GM18505 (cell line): ENCODE data around the gene FZD7.

Source experiments
- ATAC-seq: cut with Tn5 transposase; IDR thresholded peaks from one replicate; pipeline ENCODE4 v1.9.1; 2021; ENCODE audit not compliant: unreplicated experiment
- POLR2A ChIP-seq: IDR thresholded peaks from 4 replicates; pipeline ENCODE4 v1.6.1; 2011; ENCODE audit warnings: borderline replicate concordance; ENCODE audit not compliant: insufficient read depth, insufficient read length; ENCODE audit errors: extremely low read depth

Gene FZD7

GRCh38 chr2:202019689-202020450 is 13.8 kb upstream of the FZD7 start:
- TF ChIP-seq POLR2A, result no peak
- no peak for ATAC-seq

DNA sequence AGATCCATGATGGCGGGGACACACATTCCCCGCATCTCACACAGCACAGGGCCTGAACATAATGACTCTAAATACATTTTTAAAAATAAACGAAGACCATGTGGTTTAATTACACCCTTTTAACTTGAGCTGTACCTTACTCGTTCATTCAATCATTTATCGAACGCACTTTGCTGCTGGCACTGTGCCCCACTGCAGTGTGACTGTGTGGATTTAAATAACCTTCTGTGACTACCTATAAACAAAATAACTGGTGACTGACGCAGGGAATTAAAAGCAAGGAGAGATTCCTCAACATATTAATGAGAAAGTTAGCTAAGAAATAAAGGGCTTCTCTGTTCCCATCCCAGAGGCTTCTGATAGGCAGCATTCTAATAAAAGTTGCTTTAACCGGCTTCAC is 10.9 kb upstream of the FZD7 start:
- no peak for ATAC-seq
- TF ChIP-seq POLR2A, result no peak

DNA sequence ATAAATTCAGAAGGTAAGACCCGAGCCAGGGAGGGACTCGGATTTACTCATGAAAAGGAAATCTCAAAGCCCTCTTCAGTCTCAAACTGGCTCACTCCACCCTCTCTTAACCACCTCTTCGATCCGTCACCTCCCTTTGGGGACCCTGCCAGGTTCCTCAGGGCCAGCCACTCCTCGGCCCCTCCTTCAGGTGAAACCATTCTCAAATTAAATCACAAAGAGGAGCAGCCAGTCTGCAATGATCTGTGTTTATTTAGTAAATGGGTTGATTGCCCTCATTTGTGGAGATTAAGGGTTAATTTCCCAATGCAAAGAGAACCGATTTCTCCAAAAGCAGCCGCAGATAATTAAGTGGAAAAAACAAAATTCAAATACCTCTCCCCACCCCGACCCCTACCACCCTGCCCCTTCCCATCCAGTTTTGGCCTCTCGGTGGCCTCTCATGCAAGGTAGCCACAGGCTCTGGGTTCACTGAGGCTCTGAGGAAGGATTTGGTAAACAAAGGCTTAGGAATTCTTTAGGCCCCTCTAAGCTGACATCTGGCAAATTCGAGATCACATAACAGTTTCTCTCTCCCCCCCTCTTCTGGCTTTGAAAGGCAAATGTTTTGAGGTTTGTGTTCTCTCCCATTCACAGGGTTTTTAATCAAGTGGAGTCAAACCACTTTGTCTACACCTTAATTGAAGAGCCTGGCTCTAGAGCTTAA is 10.3 kb upstream of the FZD7 start:
- ATAC-seq, result no peak

GRCh38 chr2:202023904-202024266 is 9.8 kb upstream of the FZD7 start:
- TF ChIP-seq POLR2A, result no peak
- ATAC-seq, result no peak

More for the DNA sequence above, 10.3 kb upstream of the FZD7 start:
- TF ChIP-seq POLR2A, result no peak

DNA sequence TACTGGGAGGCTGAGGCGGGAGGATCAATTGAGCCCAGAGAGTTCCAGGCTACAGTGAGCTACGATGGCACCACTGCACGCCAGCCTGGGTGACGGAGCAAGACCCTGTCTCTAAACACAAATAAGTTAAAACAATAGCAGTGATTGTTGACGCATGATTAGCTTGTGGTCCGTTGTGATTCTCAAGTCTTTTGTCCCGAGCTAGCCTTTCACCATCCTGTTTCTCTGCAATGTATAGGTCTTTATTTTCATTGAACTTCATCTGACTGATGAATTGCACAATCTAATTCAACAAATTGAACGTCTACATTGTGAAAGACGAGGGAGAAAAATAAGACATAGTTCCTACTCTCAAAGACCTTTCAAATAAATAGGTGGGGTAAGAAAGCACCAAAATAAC is 8.8 kb upstream of the FZD7 start:
- TF ChIP-seq POLR2A, result no peak
- ATAC-seq, result no peak

DNA sequence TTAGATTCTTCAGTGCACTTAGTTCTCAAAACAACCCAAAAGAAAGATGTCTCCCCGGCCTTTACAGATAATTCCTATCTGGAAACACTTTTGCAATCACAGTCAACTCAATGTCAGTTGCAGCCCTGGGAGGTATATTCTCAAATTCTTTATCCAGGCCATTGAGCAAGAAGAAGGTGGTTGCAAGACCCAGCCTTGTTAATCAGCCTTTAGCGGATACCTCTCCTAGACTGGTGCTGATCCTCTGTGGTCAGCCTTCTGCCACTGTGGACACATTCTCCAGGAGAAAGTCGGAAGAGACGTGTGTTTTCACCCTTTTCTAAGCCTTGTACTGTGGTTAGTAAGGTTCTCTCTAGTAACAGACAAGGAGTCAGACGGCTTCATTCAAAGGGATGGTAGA is 7.8 kb upstream of the FZD7 start:
- TF ChIP-seq POLR2A, result no peak
- ATAC-seq, result no peak

DNA sequence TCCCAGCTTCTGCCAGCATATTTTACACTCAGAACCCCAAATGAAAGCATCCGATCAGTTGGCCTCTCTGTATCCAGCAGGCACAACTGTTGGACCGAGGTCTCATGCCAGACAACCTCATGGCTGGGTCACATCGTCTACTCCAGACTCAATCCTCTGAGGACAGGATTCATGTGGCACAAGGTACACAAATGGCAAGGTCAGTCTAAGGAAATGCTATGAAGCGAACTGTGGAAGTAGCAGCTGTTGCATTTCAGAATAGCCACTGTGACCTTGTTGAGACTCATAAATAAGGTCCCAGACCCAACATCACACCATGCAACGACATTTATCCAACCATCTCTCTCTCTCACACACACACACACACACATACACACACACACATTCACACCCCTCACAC is 7.1 kb upstream of the FZD7 start:
- no peak for TF ChIP-seq POLR2A

DNA sequence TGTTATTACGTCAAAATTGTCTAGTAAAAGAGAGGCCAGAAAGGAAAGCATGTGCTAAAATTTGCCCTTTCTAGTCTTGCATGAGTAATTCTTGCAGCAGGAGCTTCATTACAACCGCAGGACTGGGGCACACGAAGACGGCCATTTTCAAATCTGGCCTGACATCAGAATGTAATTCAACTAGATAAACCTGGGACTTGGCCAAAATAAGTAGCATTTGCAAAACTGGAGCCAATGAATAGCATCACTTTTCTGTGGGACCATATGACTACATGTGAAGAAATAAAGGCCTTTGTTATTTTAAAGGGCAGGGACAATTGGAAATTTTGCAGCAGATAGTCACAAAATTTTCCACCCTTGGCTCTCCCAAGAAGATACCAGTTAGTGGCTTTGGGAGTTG is 3.0 kb upstream of the FZD7 start:
- no peak for TF ChIP-seq POLR2A
- ATAC-seq, result no peak

More for the DNA sequence above, 7.1 kb upstream of the FZD7 start:
- no peak for ATAC-seq

GRCh38 chr2:202031246-202031951 is 2.3 kb upstream of the FZD7 start:
- no peak for TF ChIP-seq POLR2A
- ATAC-seq, result no peak

GRCh38 chr2:202032846-202033316 is 774 bp upstream of the FZD7 start:
- TF ChIP-seq POLR2A, result no peak
- ATAC-seq, result no peak

DNA sequence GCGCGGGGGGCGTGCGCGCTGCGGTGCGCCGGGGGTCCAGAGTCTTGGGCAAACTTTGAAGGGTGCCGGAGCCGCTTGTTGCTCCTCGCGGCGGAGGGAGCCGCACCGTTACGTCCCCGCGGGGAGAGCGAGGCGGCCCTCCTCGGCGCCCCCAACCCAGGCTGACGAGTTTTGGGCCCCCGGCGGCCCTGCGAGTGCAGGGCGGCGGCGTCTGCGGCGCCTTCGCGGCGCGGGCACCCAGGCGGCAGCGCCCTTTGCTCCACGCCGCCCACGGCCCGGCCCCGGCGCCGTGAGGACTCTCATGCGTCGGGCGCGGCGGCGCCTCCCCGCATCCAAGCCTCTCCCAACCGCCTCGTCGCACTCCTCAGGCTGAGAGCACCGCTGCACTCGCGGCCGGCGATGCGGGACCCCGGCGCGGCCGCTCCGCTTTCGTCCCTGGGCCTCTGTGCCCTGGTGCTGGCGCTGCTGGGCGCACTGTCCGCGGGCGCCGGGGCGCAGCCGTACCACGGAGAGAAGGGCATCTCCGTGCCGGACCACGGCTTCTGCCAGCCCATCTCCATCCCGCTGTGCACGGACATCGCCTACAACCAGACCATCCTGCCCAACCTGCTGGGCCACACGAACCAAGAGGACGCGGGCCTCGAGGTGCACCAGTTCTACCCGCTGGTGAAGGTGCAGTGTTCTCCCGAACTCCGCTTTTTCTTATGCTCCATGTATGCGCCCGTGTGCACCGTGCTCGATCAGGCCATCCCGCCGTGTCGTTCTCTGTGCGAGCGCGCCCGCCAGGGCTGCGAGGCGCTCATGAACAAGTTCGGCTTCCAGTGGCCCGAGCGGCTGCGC is 814 bp downstream of the FZD7 start:
- TF ChIP-seq POLR2A, result no peak
- peak; percentile 18 for ATAC-seq

DNA sequence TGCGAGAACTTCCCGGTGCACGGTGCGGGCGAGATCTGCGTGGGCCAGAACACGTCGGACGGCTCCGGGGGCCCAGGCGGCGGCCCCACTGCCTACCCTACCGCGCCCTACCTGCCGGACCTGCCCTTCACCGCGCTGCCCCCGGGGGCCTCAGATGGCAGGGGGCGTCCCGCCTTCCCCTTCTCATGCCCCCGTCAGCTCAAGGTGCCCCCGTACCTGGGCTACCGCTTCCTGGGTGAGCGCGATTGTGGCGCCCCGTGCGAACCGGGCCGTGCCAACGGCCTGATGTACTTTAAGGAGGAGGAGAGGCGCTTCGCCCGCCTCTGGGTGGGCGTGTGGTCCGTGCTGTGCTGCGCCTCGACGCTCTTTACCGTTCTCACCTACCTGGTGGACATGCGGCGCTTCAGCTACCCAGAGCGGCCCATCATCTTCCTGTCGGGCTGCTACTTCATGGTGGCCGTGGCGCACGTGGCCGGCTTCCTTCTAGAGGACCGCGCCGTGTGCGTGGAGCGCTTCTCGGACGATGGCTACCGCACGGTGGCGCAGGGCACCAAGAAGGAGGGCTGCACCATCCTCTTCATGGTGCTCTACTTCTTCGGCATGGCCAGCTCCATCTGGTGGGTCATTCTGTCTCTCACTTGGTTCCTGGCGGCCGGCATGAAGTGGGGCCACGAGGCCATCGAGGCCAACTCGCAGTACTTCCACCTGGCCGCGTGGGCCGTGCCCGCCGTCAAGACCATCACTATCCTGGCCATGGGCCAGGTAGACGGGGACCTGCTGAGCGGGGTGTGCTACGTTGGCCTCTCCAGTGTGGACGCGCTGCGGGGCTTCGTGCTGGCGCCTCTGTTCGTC is 1.7 kb downstream of the FZD7 start:
- no peak for TF ChIP-seq POLR2A
- ATAC-seq, result no peak

GRCh38 chr2:202035941-202036372 is 2.3 kb downstream of the FZD7 start:
- no peak for ATAC-seq

DNA sequence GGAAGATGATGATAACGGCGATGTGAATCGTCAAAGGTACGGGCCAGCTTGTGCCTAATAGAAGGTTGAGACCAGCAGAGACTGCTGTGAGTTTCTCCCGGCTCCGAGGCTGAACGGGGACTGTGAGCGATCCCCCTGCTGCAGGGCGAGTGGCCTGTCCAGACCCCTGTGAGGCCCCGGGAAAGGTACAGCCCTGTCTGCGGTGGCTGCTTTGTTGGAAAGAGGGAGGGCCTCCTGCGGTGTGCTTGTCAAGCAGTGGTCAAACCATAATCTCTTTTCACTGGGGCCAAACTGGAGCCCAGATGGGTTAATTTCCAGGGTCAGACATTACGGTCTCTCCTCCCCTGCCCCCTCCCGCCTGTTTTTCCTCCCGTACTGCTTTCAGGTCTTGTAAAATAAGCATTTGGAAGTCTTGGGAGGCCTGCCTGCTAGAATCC is 3.0 kb downstream of the FZD7 start:
- no peak for TF ChIP-seq POLR2A
- ATAC-seq, result no peak

More at GRCh38 chr2:202035941-202036372, 2.3 kb downstream of the FZD7 start:
- TF ChIP-seq POLR2A, result no peak
